PC-9 (cell line): Measurements from ENCODE around the gene STAB1.

Source experiments
- CTCF ChIP-seq: fragments of 200-600 bp; sonication (generic); conservative IDR thresholded peaks from 2 replicates; pipeline ENCODE4 v1.6.1; 2017; ENCODE audit warnings: mixed run types, antibody characterized with exemption, mild to moderate bottlenecking, moderate library complexity
- EZH2 ChIP-seq: fragments of 200-600 bp; sonication (generic); IDR thresholded peaks from 2 replicates; pipeline ENCODE4 v1.8.0; 2017; ENCODE audit warnings: antibody characterized with exemption, low read depth

GRCh38 chr3:52537165-52537620 lies 42.1 kb downstream of the STAB1 start:
- TF ChIP-seq CTCF = no peak
- TF ChIP-seq EZH2 = no peak
